A549 (cell line): Measurements from ENCODE around the gene ABCB6. TPM values are rescaled to one million over a fixed set of nuclear protein-coding genes. Genes with fewer than 3 reads are reported as not detected.

ENCODE experiments used
- ATAC-seq, 2 experiments: fragments of 200-7000 bp in 1 of 2; fragments of >200 bp in 1 of 2; cut with Nextera tagmentation in 1 of 2; cut with Tn5 transposase in 1 of 2; 3 replicates each; pipeline versions ENCODE4 v1.8.0 to v1.9.1; 2018 to 2020; ENCODE audit warnings: mild to moderate bottlenecking in 1 of 2, moderate library complexity in 1 of 2
- CTCF ChIA-PET: fragments of 300-600 bp; sonication (Branson Sonifier 250); formaldehyde crosslinking; extraction: SDS; loops from one replicate; lab custom pipeline; 2021; ENCODE audit warnings: antibody characterized with exemption, inconsistent platforms; lab: Yijun Ruan, JAX
- POLR2A ChIA-PET: fragments of 350-600 bp; formaldehyde crosslinking; extraction: SDS; loops from one replicate; lab custom pipeline; 2021; ENCODE audit warnings: antibody characterized with exemption, inconsistent platforms; lab: Yijun Ruan, JAX
- DNase-seq, 2 experiments: peaks; one replicate each; pipeline versions ENCODE4 v3.0.0 to v3.0.0-alpha.2; 2011 to 2016; ENCODE audit warnings: low read depth in 1 of 2, low spot score in 1 of 2
- FAIRE-seq: peaks from 2 replicates; lab custom pipeline; 2011; peaks lifted over from hg19 to GRCh38; lab: Jason Lieb, UNC
- H3K27ac ChIP-seq, 2 experiments: fragments of >200 bp; sonication (Bioruptor Twin); formaldehyde crosslinking; 3 replicates each; pipeline ENCODE4 v1.5.1; 2016 to 2017
- H3K4me1 ChIP-seq: fragments of >200 bp; sonication (Bioruptor Twin); formaldehyde crosslinking; 3 replicates; pipeline ENCODE4 v1.6.1; 2016
- H3K4me2 ChIP-seq: fragments of >200 bp; sonication (Bioruptor Twin); formaldehyde crosslinking; 3 replicates; pipeline ENCODE4 v1.6.1; 2016
- H3K4me3 ChIP-seq: fragments of >200 bp; sonication (Bioruptor Twin); formaldehyde crosslinking; 3 replicates; pipeline ENCODE4 v1.5.1; 2016
- H3K9me3 ChIP-seq: fragments of >200 bp; sonication (Bioruptor Twin); formaldehyde crosslinking; 3 replicates; pipeline ENCODE4 v1.6.1; 2016
- CBX8 ChIP-seq: fragments of 200-600 bp; sonication (generic); IDR thresholded peaks from 2 replicates; pipeline ENCODE4 v1.6.1; 2016
- CEBPB ChIP-seq, 2 experiments: fragments of >200 bp in 1 of 2; sonication (Bioruptor Twin) in 1 of 2; formaldehyde crosslinking in 1 of 2; IDR thresholded peaks; 2 replicates each; pipeline ENCODE4 v1.6.1; 2012 to 2016
- CTCF ChIP-seq: fragments of >200 bp; sonication (Bioruptor Twin); formaldehyde crosslinking; IDR thresholded peaks from 3 replicates; pipeline ENCODE4 v1.5.1; 2016
- ESRRA ChIP-seq: fragments of 150-350 bp; IDR thresholded peaks from 2 replicates; pipeline ENCODE4 v1.6.1; 2014; ENCODE audit warnings: mild to moderate bottlenecking, low read length, borderline replicate concordance
- FOSL2 ChIP-seq, 2 experiments: fragments of 450-650 bp in 1 of 2; fragments of >200 bp in 1 of 2; sonication (Bioruptor Twin) in 1 of 2; formaldehyde crosslinking; IDR thresholded peaks; 2 replicates each; pipeline versions ENCODE4 v1.5.0 to v1.6.1; 2016 to 2020; ENCODE audit warnings: mild to moderate bottlenecking in 1 of 2, moderate library complexity in 1 of 2
- FOXS1 ChIP-seq: fragments of 250-450 bp; sonication (Bioruptor Pico); IDR thresholded peaks from 2 replicates; pipeline ENCODE4 v1.5.0; 2020; ENCODE audit warnings: mild to moderate bottlenecking, moderate library complexity
- GATA3 ChIP-seq: IDR thresholded peaks from 2 replicates; pipeline ENCODE4 v1.6.1; 2012; ENCODE audit warnings: borderline replicate concordance
- HOXB13 ChIP-seq: fragments of 250-450 bp; sonication (Bioruptor Pico); IDR thresholded peaks from 2 replicates; pipeline ENCODE4 v1.5.0; 2020; ENCODE audit warnings: low read depth, mild to moderate bottlenecking, moderate library complexity
- HOXB5 ChIP-seq: fragments of 250-450 bp; sonication (Bioruptor Pico); IDR thresholded peaks from 2 replicates; pipeline ENCODE4 v1.5.0; 2020; ENCODE audit warnings: mild to moderate bottlenecking, moderate library complexity
- JUN ChIP-seq, 2 experiments: fragments of >200 bp; sonication (Bioruptor Twin); formaldehyde crosslinking; IDR thresholded peaks; 2 replicates in 1 of 2; 3 replicates in 1 of 2; pipeline ENCODE4 v1.6.1; 2016 to 2017
- MAFK ChIP-seq: fragments of 450-650 bp; IDR thresholded peaks from 2 replicates; pipeline ENCODE4 v1.6.1; 2014; ENCODE audit not compliant: partially characterized antibody
- MAZ ChIP-seq: fragments of 150-350 bp; IDR thresholded peaks from 2 replicates; pipeline ENCODE4 v1.6.1; 2014; ENCODE audit warnings: antibody characterized with exemption, low read depth, low read length, borderline replicate concordance
- MYC ChIP-seq: IDR thresholded peaks from 2 replicates; pipeline ENCODE4 v1.6.1; 2012; ENCODE audit warnings: mild to moderate bottlenecking, inconsistent platforms, low read length, improper control_type of control experiment, borderline replicate concordance
- PBX3 ChIP-seq: IDR thresholded peaks from 2 replicates; pipeline ENCODE4 v1.6.1; 2012
- PHF8 ChIP-seq: fragments of 200-600 bp; sonication (generic); IDR thresholded peaks from 2 replicates; pipeline ENCODE4 v1.6.1; 2016; ENCODE audit warnings: low read depth, mild to moderate bottlenecking, antibody characterized with exemption, moderate library complexity, borderline replicate concordance
- POLR2A ChIP-seq: IDR thresholded peaks from 2 replicates; pipeline ENCODE4 v1.6.1; 2012; ENCODE audit warnings: mild to moderate bottlenecking, low read length
- RAD21 ChIP-seq, 2 experiments: fragments of >200 bp in 1 of 2; sonication (Bioruptor Twin) in 1 of 2; formaldehyde crosslinking in 1 of 2; IDR thresholded peaks in 1 of 2; conservative IDR thresholded peaks in 1 of 2; 2 replicates in 1 of 2; 3 replicates in 1 of 2; pipeline ENCODE4 v1.6.1; 2012 to 2018; ENCODE audit warnings: inconsistent platforms in 1 of 2
- RCOR1 ChIP-seq: fragments of 150-350 bp; IDR thresholded peaks from 2 replicates; pipeline ENCODE4 v1.6.1; 2014; ENCODE audit warnings: antibody characterized with exemption, low read length, low read depth
- RNF2 ChIP-seq: fragments of 200-600 bp; sonication (generic); IDR thresholded peaks from 2 replicates; pipeline ENCODE4 v1.6.1; 2016; ENCODE audit warnings: low read depth, mild to moderate bottlenecking, antibody characterized with exemption, moderate library complexity, borderline replicate concordance
- TFCP2L1 ChIP-seq: fragments of 250-450 bp; sonication (Bioruptor Pico); IDR thresholded peaks from 2 replicates; pipeline ENCODE4 v1.5.0; 2021; ENCODE audit warnings: mild to moderate bottlenecking
- TP53 ChIP-seq: fragments of 250-450 bp; sonication (Bioruptor Pico); IDR thresholded peaks from 2 replicates; pipeline ENCODE4 v1.5.0; 2021; ENCODE audit warnings: mild to moderate bottlenecking, moderate library complexity
- ZSCAN20 ChIP-seq: fragments of 250-450 bp; sonication (Bioruptor Pico); IDR thresholded peaks from 2 replicates; pipeline ENCODE4 v1.8.0; 2022; ENCODE audit warnings: mild to moderate bottlenecking, moderate library complexity
- WGBS: methylation state at CpG from one replicate; pipeline ENCODE4 v1.1.6; 2017; ENCODE audit errors: missing lambda C conversion rate; 5-methylcytosine and 5-hydroxymethylcytosine counted together
- polyA plus RNA-seq, 4 experiments: library from polyadenylated mRNA; depleted of rRNA in 3 of 4; stranded (reverse); fragments of >200 nt; fragmentation: RNase III in 1 of 4; extraction: RNeasy Plus Mini Kit Qiagen cat#74134 plus additional on column Dnase treatment in 1 of 4; gene quantifications; 2 replicates in 3 of 4; 3 replicates in 1 of 4; pipeline ENCODE4 v1.2.3, GENCODE V29; 2011 to 2017
- TF ChIP-seq, protein P1 (sequence below): IDR thresholded peaks from 2 replicates; pipeline ENCODE4 v1.6.1; 2012; ENCODE audit warnings: low read depth, borderline replicate concordance
- TF ChIP-seq, protein P2 (sequence below): fragments of >200 bp; sonication (Bioruptor Twin); formaldehyde crosslinking; IDR thresholded peaks from 3 replicates; pipeline ENCODE4 v1.6.1; 2016
- TF ChIP-seq, protein P3 (sequence below): fragments of 250-450 bp; sonication (Bioruptor Pico); IDR thresholded peaks from 2 replicates; pipeline ENCODE4 v1.5.0; 2020; ENCODE audit warnings: low read depth, mild to moderate bottlenecking, moderate library complexity
- TF ChIP-seq, protein P4 (sequence below): IDR thresholded peaks from 2 replicates; pipeline ENCODE4 v1.6.1; 2012

The ABCB6 gene
- polyA plus RNA-seq, 2 of the 4 experiments (the other 2 are of a cell fraction): 51.3 to 62.5 TPM

- peaks cover 15% of the 10 kb centered on the region for H3K4me1 ChIP-seq
- peak within 1 kb of the TSS; percentile 84 for H3K4me2 ChIP-seq
- peak within 1 kb of the TSS; percentile 83 to 96 for H3K27ac ChIP-seq
- ChIA-PET CTCF (interaction anchor here (0.7 to 10.6 kb wide), 12 partner anchors 12 to 212 kb away, joined by 3 to 177 read pairs (median 6); partner anchors contain the start of genes DNAJB2 and NHEJ1), POLR2A (interaction anchor here (0.7 to 2.5 kb wide), 11 partner anchors 17 to 353 kb away, joined by 3 to 15 read pairs (median 4); partner anchors contain the start of genes ABCB6, DNAJB2, TUBA4A and ZFAND2B)
- ATAC-seq (peak; percentile 78 to 89), FAIRE-seq (no peak), DNase-seq (peak; percentile 55 to 86)
- peak within 1 kb of the TSS; percentile 84 for H3K4me3 ChIP-seq
- WGBS: under 1% methylated on average over 26 of the region's 69 CpGs
- TF ChIP-seq HOXB13 (CRISPR knock-in tag): 0 out of 2 replicates have a peak, but pooled peaks have one; percentile 32
- no peak for TF ChIP-seq RAD21 (conservative IDR thresholded peaks at IDR 0.05 in 1 of 2, IDR thresholded peaks at IDR 0.05 in 1 of 2)
- peak; percentile 77 for TF ChIP-seq POLR2A
- TF ChIP-seq, protein P1, sequence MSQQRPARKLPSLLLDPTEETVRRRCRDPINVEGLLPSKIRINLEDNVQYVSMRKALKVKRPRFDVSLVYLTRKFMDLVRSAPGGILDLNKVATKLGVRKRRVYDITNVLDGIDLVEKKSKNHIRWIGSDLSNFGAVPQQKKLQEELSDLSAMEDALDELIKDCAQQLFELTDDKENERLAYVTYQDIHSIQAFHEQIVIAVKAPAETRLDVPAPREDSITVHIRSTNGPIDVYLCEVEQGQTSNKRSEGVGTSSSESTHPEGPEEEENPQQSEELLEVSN: peak; percentile 93
- 0 out of 2 replicates have a peak, but pooled peaks have one; percentile 20 for TF ChIP-seq MAZ
- TF ChIP-seq PHF8: peak; percentile 56; the same call in 1 of the 2 replicates
- no peak for TF ChIP-seq CBX8
- peak; percentile 12; the same call in 1 of the 2 replicates for TF ChIP-seq MYC
- peak; percentile 64 for TF ChIP-seq HOXB5 (CRISPR knock-in tag)
- no peak for TF ChIP-seq MAFK
- peak; percentile 43 to 87; a peak in 4 of 5 replicates for TF ChIP-seq JUN (IDR thresholded peaks at IDR 0.05)
- TF ChIP-seq, protein P2, sequence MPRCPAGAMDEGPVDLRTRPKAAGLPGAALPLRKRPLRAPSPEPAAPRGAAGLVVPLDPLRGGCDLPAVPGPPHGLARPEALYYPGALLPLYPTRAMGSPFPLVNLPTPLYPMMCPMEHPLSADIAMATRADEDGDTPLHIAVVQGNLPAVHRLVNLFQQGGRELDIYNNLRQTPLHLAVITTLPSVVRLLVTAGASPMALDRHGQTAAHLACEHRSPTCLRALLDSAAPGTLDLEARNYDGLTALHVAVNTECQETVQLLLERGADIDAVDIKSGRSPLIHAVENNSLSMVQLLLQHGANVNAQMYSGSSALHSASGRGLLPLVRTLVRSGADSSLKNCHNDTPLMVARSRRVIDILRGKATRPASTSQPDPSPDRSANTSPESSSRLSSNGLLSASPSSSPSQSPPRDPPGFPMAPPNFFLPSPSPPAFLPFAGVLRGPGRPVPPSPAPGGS: peak; percentile 55; the same call in 1 of the 3 replicates
- peak; percentile 56; the same call in 1 of the 2 replicates for TF ChIP-seq RNF2
- TF ChIP-seq TP53 (CRISPR knock-in tag): no peak
- TF ChIP-seq ZSCAN20 (CRISPR knock-in tag): no peak
- no peak for TF ChIP-seq FOSL2 (IDR thresholded peaks at IDR 0.05)
- peak; percentile 19; the same call in 1 of the 2 replicates for TF ChIP-seq FOSL2 (CRISPR knock-in tag; IDR thresholded peaks at IDR 0.05)
- TF ChIP-seq CTCF: no peak
- TF ChIP-seq, protein P3, sequence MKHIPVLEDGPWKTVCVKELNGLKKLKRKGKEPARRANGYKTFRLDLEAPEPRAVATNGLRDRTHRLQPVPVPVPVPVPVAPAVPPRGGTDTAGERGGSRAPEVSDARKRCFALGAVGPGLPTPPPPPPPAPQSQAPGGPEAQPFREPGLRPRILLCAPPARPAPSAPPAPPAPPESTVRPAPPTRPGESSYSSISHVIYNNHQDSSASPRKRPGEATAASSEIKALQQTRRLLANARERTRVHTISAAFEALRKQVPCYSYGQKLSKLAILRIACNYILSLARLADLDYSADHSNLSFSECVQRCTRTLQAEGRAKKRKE (CRISPR knock-in tag): no peak
- 0 out of 2 replicates have a peak, but pooled peaks have one; percentile 23 for TF ChIP-seq PBX3
- no peak for TF ChIP-seq ESRRA
- peak; percentile 72; the same call in 1 of the 2 replicates for TF ChIP-seq TFCP2L1 (CRISPR knock-in tag)
- TF ChIP-seq, protein P4, sequence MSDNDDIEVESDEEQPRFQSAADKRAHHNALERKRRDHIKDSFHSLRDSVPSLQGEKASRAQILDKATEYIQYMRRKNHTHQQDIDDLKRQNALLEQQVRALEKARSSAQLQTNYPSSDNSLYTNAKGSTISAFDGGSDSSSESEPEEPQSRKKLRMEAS: peak; percentile 92
- TF ChIP-seq CEBPB (IDR thresholded peaks at IDR 0.05): no peak
- no peak for TF ChIP-seq FOXS1 (CRISPR knock-in tag)
- 0 out of 2 replicates have a peak, but pooled peaks have one; percentile 26 for TF ChIP-seq RCOR1
- peak; percentile 46; the same call in 1 of the 2 replicates for TF ChIP-seq GATA3
- H3K9me3 ChIP-seq: no peaks in the 10 kb centered on the region
These were observed 41.8 kb downstream of the ABCB6 start, which contains the start of gene CNPPD1 for GRCh38 chr2:219176818-219177551. CNPPD1 (minus strand) TSS chr2:219176925; CDS start chr2:219176828, 97 bp downstream.
